GM12878 (cell line): ENCODE measurements around the gene TADA2A. TPM values are rescaled to one million over a fixed set of nuclear protein-coding genes. Genes with fewer than 3 reads are reported as not detected.

Source experiments
- ATAC-seq: fragments of 200-7000 bp; cut with Tn5 transposase; 3 replicates; pipeline ENCODE4 v1.9.1; 2020; ENCODE audit warnings: mild to moderate bottlenecking, moderate library complexity
- BruUV-seq: library from RNA; stranded (reverse); fragments of 400-500 nt; replicated peaks from 2 replicates; lab custom pipeline; 2021; lab: Mats Ljungman, UMichigan
- CTCF ChIA-PET: fragments of 300-600 bp; sonication (Branson Sonifier 250); formaldehyde crosslinking; extraction: SDS; loops from one replicate; lab custom pipeline; 2021; ENCODE audit warnings: inconsistent platforms; lab: Yijun Ruan, JAX
- POLR2A ChIA-PET: fragments of 350-600 bp; formaldehyde crosslinking; extraction: SDS; loops from one replicate; lab custom pipeline; 2021; ENCODE audit warnings: inconsistent platforms; lab: Charles Lee
- RAD21 ChIA-PET: fragments of 300-600 bp; sonication (Branson Sonifier 250); formaldehyde crosslinking; loops from one replicate; lab custom pipeline; 2023; ENCODE audit warnings: antibody characterized with exemption; ENCODE audit not compliant: unreplicated experiment; lab: Charles Lee
- SMC1A ChIA-PET: fragments of 300-600 bp; sonication (Branson Sonifier 250); formaldehyde crosslinking; loops from one replicate; lab custom pipeline; 2023; ENCODE audit not compliant: unreplicated experiment, uncharacterized antibody; lab: Charles Lee
- DNase-seq: peaks from one replicate; pipeline ENCODE4 v3.0.0-alpha.2; 2011; ENCODE audit warnings: low read depth, low spot score
- FAIRE-seq: peaks from 3 replicates; lab custom pipeline; 2011; peaks lifted over from hg19 to GRCh38; lab: Jason Lieb, UNC
- H2AFZ ChIP-seq: 2 replicates; pipeline ENCODE4 v1.6.0; 2011; ENCODE audit warnings: low read depth, low read length, control low read depth; ENCODE audit not compliant: control insufficient read depth
- H3K27ac ChIP-seq: 2 replicates; pipeline ENCODE4 v1.5.1; 2011; ENCODE audit warnings: control low read depth; ENCODE audit not compliant: control insufficient read depth, insufficient read depth
- H3K27me3 ChIP-seq, 2 experiments: replicated peaks in 1 of 2; 2 replicates each; pipeline versions ENCODE4 v1.6.0 to v1.6.1; 2011; ENCODE audit warnings: low read length in 1 of 2; ENCODE audit not compliant: control insufficient read depth in 2 of 2, insufficient read depth in 2 of 2
- H3K36me3 ChIP-seq, 2 experiments: 2 replicates each; pipeline ENCODE4 v1.5.1; 2011; ENCODE audit warnings: low read length in 1 of 2; ENCODE audit not compliant: control insufficient read depth in 2 of 2, insufficient read depth in 2 of 2
- H3K4me1 ChIP-seq: 2 replicates; pipeline ENCODE4 v1.6.1; 2011; ENCODE audit warnings: mild to moderate bottlenecking, low read length, moderate library complexity, mixed read lengths; ENCODE audit not compliant: control insufficient read depth, insufficient read depth
- H3K4me2 ChIP-seq: 2 replicates; pipeline ENCODE4 v1.6.0; 2011; ENCODE audit warnings: control low read depth; ENCODE audit not compliant: control insufficient read depth, insufficient read depth
- H3K4me3 ChIP-seq: fragments of 200-600 bp; sonication (generic); 2 replicates; pipeline ENCODE4 v1.5.1; 2016
- H3K79me2 ChIP-seq: 2 replicates; pipeline ENCODE4 v1.6.0; 2011; ENCODE audit warnings: low read length; ENCODE audit not compliant: control insufficient read depth, insufficient read depth
- H3K9ac ChIP-seq: 2 replicates; pipeline ENCODE4 v1.8.0; 2011; ENCODE audit warnings: low read length, control low read depth, mixed read lengths; ENCODE audit not compliant: control insufficient read depth, insufficient read depth
- H3K9me3 ChIP-seq: replicated peaks from 3 replicates; pipeline ENCODE4 v1.5.1; 2011; ENCODE audit warnings: mild to moderate bottlenecking, low read length; ENCODE audit not compliant: control insufficient read depth, insufficient read depth
- H4K20me1 ChIP-seq: 2 replicates; pipeline ENCODE4 v1.6.0; 2011; ENCODE audit not compliant: control insufficient read depth, insufficient read depth
- E2F4 ChIP-seq: IDR thresholded peaks from 2 replicates; pipeline ENCODE4 v1.6.1; 2012; ENCODE audit warnings: low read depth, low read length, improper control_type of control experiment
- IKZF1 ChIP-seq: fragments of 450-650 bp; conservative IDR thresholded peaks from 2 replicates; pipeline ENCODE4 v1.6.1; 2017; ENCODE audit warnings: antibody characterized with exemption, mild to moderate bottlenecking
- IRF3 ChIP-seq: fragments of 450-650 bp; IDR thresholded peaks from 2 replicates; pipeline ENCODE4 v1.6.1; 2014; ENCODE audit warnings: mild to moderate bottlenecking
- NFXL1 ChIP-seq: fragments of 450-650 bp; IDR thresholded peaks from 2 replicates; pipeline ENCODE4 v1.6.1; 2017; ENCODE audit warnings: antibody characterized with exemption, mild to moderate bottlenecking, borderline replicate concordance
- POLR2AphosphoS2 ChIP-seq: IDR thresholded peaks from 2 replicates; pipeline ENCODE4 v1.6.1; 2011; ENCODE audit warnings: low read depth, mild to moderate bottlenecking, low read length, improper control_type of control experiment, moderate library complexity
- ZBTB11 ChIP-seq: fragments of 450-650 bp; formaldehyde crosslinking; IDR thresholded peaks from 2 replicates; pipeline ENCODE4 v1.5.0; 2022; ENCODE audit warnings: mild to moderate bottlenecking, missing genetic modification characterization
- WGBS: methylation state at CpG from one replicate; pipeline ENCODE4 v1.1.6; 2016; ENCODE audit warnings: low lambda C conversion rate; ENCODE audit not compliant: insufficient replicate concordance, insufficient coverage; ENCODE audit errors: missing lambda C conversion rate; 5-methylcytosine and 5-hydroxymethylcytosine counted together
- in situ Hi-C: fragments of 300-500 bp; cut with MboI; formaldehyde crosslinking; loops from 9 replicates; pipeline ENCODE4 v1.14.3; 2018; ENCODE audit warnings: mixed read lengths
- intact Hi-C: fragments of 100-400 bp; cut with micrococcal nuclease; formaldehyde crosslinking; loops from one replicate; pipeline ENCODE4 v1.14.2; 2022; ENCODE audit not compliant: unreplicated experiment
- polyA plus RNA-seq, 11 experiments: library from polyadenylated mRNA; depleted of rRNA in 4 of 11; unstranded in 6 of 11; stranded (reverse) in 5 of 11; fragments of >200 nt; fragmentation: Nextera tagmentation in 4 of 11; fragmentation: Illumina TruSeq in 1 of 11; extraction: Ambion mirVana in 4 of 11; extraction: Trizol in 1 of 11; gene quantifications; 1 replicate in 1 of 11; 2 replicates in 10 of 11; pipeline versions ENCODE4 v1.2.1 to v1.2.3, GENCODE V29; 2011 to 2016; ENCODE audit warnings: inconsistent platforms in 2 of 11, missing spikeins in 2 of 11, low read depth in 1 of 11
- total RNA-seq, 4 experiments: library from RNA; depleted of rRNA in 3 of 4; stranded (reverse); fragments of >200 nt in 3 of 4; fragmentation: Illumina TruSeq in 1 of 4; extraction: Trizol in 1 of 4; gene quantifications; 2 replicates each; pipeline versions ENCODE4 v1.2.1 to v1.2.3, GENCODE V29; 2013 to 2021

The TADA2A gene
- total and polyA plus RNA-seq, 10 of the 15 experiments (the other 5 are each of a cell fraction or from before 2014, with no cell fraction given): 19.6 to 43.8 (median 34.1) TPM

GRCh38 chr17:37359682-37360188, 47.0 kb upstream of the TADA2A start (continued):
- no peak for TF ChIP-seq ZBTB11 (CRISPR knock-in tag)
- no peak for TF ChIP-seq IKZF1
- TF ChIP-seq NFXL1: no peak
- no peak for TF ChIP-seq IRF3
- TF ChIP-seq E2F4: no peak

GRCh38 chr17:37360632-37361031, 46.1 kb upstream of the TADA2A start:
- no peaks in the 10 kb centered on the region for H3K9me3 ChIP-seq
- ATAC-seq (no peak), FAIRE-seq (no peak), DNase-seq (no peak)
- peaks cover 12% of the 10 kb centered on the region for H3K4me1 ChIP-seq
- no TSS peak for BruUV-seq
- H3K36me3 ChIP-seq: no peaks in the 10 kb centered on the region
- SMC1A ChIA-PET: interaction anchor here (1.2 to 1.6 kb wide), 3 partner anchors 13 to 37 kb away, joined by 3 to 10 read pairs (median 5); no protein-coding TSS in a partner anchor
- no peak overlapping the region for H3K4me2 ChIP-seq
- RAD21 ChIA-PET: interaction anchor here (1.3 to 2.7 kb wide), 3 partner anchors 13 to 45 kb away, joined by 3 to 12 read pairs (median 4); no protein-coding TSS in a partner anchor
- H3K27ac ChIP-seq: no peak overlapping the region
- H2AFZ ChIP-seq: no peak overlapping the region
- CTCF ChIA-PET: interaction anchor here (1.0 to 2.0 kb wide), 3 partner anchors 13 to 31 kb away, joined by 3 to 19 read pairs (median 3); no protein-coding TSS in a partner anchor
- H4K20me1 ChIP-seq: no peaks in the 10 kb centered on the region
- H3K9ac ChIP-seq: no peak overlapping the region
- TF ChIP-seq POLR2AphosphoS2: no peak
- H3K79me2 ChIP-seq: peaks cover 24% of the 10 kb centered on the region
- intact Hi-C loops: no loop called here
- no peak overlapping the region for H3K4me3 ChIP-seq
- H3K27me3 ChIP-seq: no peaks in the 10 kb centered on the region
- POLR2A ChIA-PET: interaction anchor here (0.7 to 1.8 kb wide), 2 partner anchors 44 to 50 kb away, joined by 3 to 7 read pairs; no protein-coding TSS in a partner anchor
- in situ Hi-C loops: loop anchor here (10.0 kb wide), 1 partner anchor 756 kb away; the partner anchor contains the start of gene MRM1
- WGBS: 92% methylated on average over 3 of the region's 3 CpGs
